SU-DHL-6 (cell line): ENCODE measurements around the gene NTN5.

Experiments used
- H2AFZ ChIP-seq: fragments of 200-600 bp; sonication (generic); 2 replicates; pipeline ENCODE4 v1.6.1; 2014; ENCODE audit warnings: low read depth, mild to moderate bottlenecking, moderate library complexity, mixed read lengths, antibody characterized with exemption, low read length; ENCODE audit not compliant: severe bottlenecking
- H3F3A ChIP-seq: fragments of 200-600 bp; shearing (Covaris generic); 2 replicates; pipeline ENCODE4 v1.6.0; 2016; ENCODE audit warnings: antibody characterized with exemption, mild to moderate bottlenecking; ENCODE audit not compliant: insufficient read depth
- H3K27ac ChIP-seq: fragments of 200-600 bp; sonication (generic); 2 replicates; pipeline ENCODE4 v1.5.1; 2016; ENCODE audit warnings: low read depth, mild to moderate bottlenecking, low read length, moderate library complexity, mixed read lengths
- H3K27me3 ChIP-seq: fragments of 200-600 bp; sonication (generic), shearing (Covaris generic); 2 replicates; pipeline ENCODE4 v1.6.0; 2014; ENCODE audit warnings: mild to moderate bottlenecking, low read length
- H3K36me3 ChIP-seq: fragments of 200-600 bp; sonication (generic); 2 replicates; pipeline ENCODE4 v1.6.1; 2014; ENCODE audit warnings: mild to moderate bottlenecking, low read length, mixed read lengths
- H3K4me2 ChIP-seq: fragments of 300-600, 200-600 bp; shearing (Covaris generic), sonication (generic); 2 replicates; pipeline ENCODE4 v1.6.0; 2014; ENCODE audit warnings: low read length, low read depth, mild to moderate bottlenecking; ENCODE audit not compliant: poor library complexity, severe bottlenecking
- H3K4me3 ChIP-seq: fragments of 200-600 bp; sonication (generic); 2 replicates; pipeline ENCODE4 v1.5.1; 2014; ENCODE audit warnings: antibody characterized with exemption, low read length, mild to moderate bottlenecking, mixed read lengths; ENCODE audit not compliant: insufficient read depth, poor library complexity, severe bottlenecking
- H3K79me2 ChIP-seq: fragments of 200-600 bp; sonication (generic); 2 replicates; pipeline ENCODE4 v1.6.1; 2014; ENCODE audit warnings: mild to moderate bottlenecking, low read length, moderate library complexity; ENCODE audit not compliant: insufficient read depth
- H3K9ac ChIP-seq: fragments of 200-600 bp; sonication (generic); 2 replicates; pipeline ENCODE4 v1.7.0; 2014; ENCODE audit warnings: mild to moderate bottlenecking, low read length
- H3K9me2 ChIP-seq: fragments of 200-600 bp; sonication (generic); replicated peaks from 2 replicates; pipeline ENCODE4 v1.6.1; 2014; ENCODE audit warnings: low read length; ENCODE audit not compliant: insufficient read depth
- H3K9me3 ChIP-seq: fragments of 200-600 bp; sonication (generic); 2 replicates; pipeline ENCODE4 v1.6.1; 2014; ENCODE audit warnings: low read length, mixed read lengths; ENCODE audit not compliant: insufficient read depth
- H4K20me1 ChIP-seq: fragments of 200-600 bp; sonication (generic); 2 replicates; pipeline ENCODE4 v1.6.1; 2014; ENCODE audit warnings: low read depth, mild to moderate bottlenecking, antibody characterized with exemption, low read length, moderate library complexity, mixed read lengths
- EZH2phosphoT487 ChIP-seq: fragments of 200-600 bp; sonication (generic), shearing (Covaris generic); conservative IDR thresholded peaks from 2 replicates; pipeline ENCODE4 v1.6.1; 2018; ENCODE audit warnings: mild to moderate bottlenecking, antibody characterized with exemption, low read length, moderate library complexity, mixed read lengths
- TF ChIP-seq, protein P1 (sequence below): fragments of 200-600 bp; sonication (generic); IDR thresholded peaks from one replicate; pipeline ENCODE4 v1.5.1; 2017; ENCODE audit warnings: antibody characterized with exemption, mild to moderate bottlenecking, low read length, moderate library complexity; ENCODE audit not compliant: insufficient read depth, poor library complexity, severe bottlenecking

Gene NTN5

DNA sequence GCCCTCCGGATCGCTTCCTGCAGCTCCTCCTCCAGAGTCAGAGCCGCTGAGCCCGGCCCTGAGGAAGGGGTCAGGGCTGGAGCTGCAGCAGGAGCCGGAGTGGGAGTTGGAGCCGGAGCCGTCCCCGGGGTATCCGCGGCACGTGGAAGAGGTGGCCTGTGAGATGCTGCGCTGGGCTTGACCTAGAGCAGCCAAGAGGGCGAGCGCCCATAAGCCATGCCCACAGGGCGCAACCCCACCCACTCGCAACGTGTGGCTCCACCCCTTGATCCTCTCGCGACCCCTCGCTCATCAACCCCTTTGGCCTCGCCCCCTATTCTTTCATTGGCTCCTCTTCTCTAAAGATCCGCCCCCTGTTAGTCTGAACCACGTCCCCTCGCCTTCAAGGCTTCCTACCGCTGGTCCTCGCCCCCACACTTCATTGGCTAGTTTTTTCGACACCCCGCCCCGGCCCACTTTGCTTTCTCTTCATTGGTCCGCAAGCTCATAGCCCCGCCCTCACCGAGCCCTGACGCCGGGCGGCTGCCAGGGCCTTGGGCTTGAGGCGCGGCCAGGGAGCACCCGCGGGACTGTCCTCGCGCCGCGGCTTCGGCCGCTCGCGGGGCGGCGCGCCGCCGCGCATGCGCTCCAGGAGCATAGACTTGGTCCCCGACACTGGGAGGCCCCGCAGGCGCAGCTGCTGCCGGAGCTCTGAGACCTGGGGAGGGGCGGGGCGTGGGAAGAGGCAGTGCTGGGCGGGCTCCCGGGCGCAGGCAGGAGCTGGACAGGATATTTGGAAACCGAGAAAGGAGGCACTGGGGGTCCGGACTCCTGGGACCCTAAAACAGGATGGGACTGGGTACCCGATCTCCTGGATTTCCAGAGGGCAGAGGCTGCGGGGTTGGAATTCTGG, 41.3 kb upstream of the NTN5 start:
- no peaks in the 10 kb centered on the region for H3K79me2 ChIP-seq
- H2AFZ ChIP-seq = peak overlapping the region; percentile 95
- H3K27ac ChIP-seq = peak overlapping the region; percentile 12; the same call in 1 of the 2 replicates
- H3K4me2 ChIP-seq = peak overlapping the region; percentile 87
- H3F3A ChIP-seq = no peaks in the 10 kb centered on the region
- no peaks in the 10 kb centered on the region for H3K9me3 ChIP-seq
- H3K9me2 ChIP-seq = no peaks in the 10 kb centered on the region
- H3K27me3 ChIP-seq = no peaks in the 10 kb centered on the region
- no peak for TF ChIP-seq EZH2phosphoT487
- TF ChIP-seq, protein P1, sequence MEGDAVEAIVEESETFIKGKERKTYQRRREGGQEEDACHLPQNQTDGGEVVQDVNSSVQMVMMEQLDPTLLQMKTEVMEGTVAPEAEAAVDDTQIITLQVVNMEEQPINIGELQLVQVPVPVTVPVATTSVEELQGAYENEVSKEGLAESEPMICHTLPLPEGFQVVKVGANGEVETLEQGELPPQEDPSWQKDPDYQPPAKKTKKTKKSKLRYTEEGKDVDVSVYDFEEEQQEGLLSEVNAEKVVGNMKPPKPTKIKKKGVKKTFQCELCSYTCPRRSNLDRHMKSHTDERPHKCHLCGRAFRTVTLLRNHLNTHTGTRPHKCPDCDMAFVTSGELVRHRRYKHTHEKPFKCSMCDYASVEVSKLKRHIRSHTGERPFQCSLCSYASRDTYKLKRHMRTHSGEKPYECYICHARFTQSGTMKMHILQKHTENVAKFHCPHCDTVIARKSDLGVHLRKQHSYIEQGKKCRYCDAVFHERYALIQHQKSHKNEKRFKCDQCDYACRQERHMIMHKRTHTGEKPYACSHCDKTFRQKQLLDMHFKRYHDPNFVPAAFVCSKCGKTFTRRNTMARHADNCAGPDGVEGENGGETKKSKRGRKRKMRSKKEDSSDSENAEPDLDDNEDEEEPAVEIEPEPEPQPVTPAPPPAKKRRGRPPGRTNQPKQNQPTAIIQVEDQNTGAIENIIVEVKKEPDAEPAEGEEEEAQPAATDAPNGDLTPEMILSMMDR = no peak
- no peaks in the 10 kb centered on the region for H4K20me1 ChIP-seq
- no peaks in the 10 kb centered on the region for H3K36me3 ChIP-seq
- peak overlapping the region; percentile 76 for H3K9ac ChIP-seq
- H3K4me3 ChIP-seq = peak overlapping the region; percentile 86

DNA sequence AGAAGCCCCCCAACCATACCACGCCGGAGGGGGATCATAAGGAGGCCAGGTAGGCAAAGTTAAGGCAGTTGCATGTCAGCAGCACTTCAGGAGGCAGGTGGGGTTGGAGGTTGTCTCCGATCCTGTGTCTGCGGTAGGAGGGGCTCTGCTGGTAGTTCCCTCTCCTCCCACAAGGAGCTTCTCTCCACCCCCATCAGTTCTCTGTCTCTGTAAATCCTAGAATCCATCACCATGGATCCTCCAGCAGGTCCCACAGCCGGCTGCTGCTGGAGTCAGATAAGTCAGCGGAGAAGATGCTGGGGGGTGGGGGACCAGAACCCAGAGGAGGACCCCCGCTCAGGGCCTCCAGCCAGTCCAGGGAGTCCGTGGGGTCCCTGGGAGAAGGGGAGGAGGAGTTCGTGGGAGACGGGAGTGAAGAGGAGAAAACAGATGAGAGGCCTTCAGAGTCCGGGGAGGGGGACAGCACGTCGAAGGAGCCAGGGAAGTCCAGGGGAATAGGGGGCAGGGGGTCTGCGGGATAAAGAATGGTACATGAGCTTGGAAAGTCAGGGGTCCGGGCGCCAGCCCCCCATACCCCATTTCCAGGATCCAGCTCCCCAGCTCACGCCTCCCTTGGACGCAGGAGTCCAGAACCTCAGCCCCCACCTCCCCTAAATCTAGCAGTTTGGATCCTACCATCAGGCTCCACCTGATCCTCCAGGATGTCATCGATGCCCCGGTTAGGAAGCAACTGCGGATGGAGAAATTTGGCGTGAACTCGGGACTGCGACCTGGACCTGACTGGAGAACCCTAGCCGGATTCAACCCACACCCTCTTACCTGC, 40.4 kb upstream of the NTN5 start:
- Histone ChIP-seq H3K4me3 (peak overlapping the region; percentile 86), H2AFZ (peak overlapping the region; percentile 95), H4K20me1 (no peaks in the 10 kb centered on the region), H3K9me2 (no peaks in the 10 kb centered on the region), H3F3A (no peaks in the 10 kb centered on the region), H3K9me3 (no peaks in the 10 kb centered on the region), H3K27ac (no peak overlapping the region), H3K36me3 (no peaks in the 10 kb centered on the region), H3K27me3 (no peaks in the 10 kb centered on the region), H3K4me2 (peak overlapping the region; percentile 70), H3K9ac (peak overlapping the region; percentile 76), H3K79me2 (no peaks in the 10 kb centered on the region)
- no peak for TF ChIP-seq EZH2phosphoT487
- TF ChIP-seq, protein P1 = no peak

DNA sequence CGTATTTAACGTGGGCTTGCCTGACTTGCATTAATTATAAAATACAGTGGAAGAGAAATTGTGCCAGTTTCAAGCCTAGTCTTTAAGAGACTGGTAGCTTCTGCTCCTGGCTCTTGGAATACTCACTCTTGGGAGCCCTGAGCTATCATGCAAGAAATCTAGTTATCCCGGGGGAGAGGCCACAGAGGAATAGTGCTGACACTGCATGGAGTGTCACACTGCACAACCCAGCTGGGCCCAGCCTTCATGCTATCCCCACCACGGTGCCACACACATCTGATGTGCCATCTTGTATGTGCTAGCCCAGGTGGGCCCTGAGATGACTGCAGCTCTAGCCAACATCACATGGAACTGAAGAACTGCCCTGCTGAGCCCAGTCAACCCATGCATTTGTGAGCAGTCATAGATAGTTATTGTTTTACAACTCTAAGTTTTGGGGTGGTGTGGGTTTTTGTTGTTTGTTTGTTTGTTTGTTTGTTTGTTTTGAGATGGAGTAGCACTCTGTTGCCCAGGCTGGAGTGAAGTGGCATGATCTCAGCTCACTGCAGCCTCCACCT, 38.4 kb upstream of the NTN5 start:
- Histone ChIP-seq H3K27ac (no peak overlapping the region), H4K20me1 (no peaks in the 10 kb centered on the region), H3K4me2 (no peak overlapping the region), H2AFZ (no peak overlapping the region), H3K9ac (no peak overlapping the region), H3K36me3 (no peaks in the 10 kb centered on the region), H3K9me3 (no peaks in the 10 kb centered on the region), H3F3A (no peaks in the 10 kb centered on the region), H3K4me3 (no peak overlapping the region), H3K9me2 (no peaks in the 10 kb centered on the region), H3K27me3 (no peaks in the 10 kb centered on the region), H3K79me2 (no peaks in the 10 kb centered on the region)
- no peak for TF ChIP-seq EZH2phosphoT487
- TF ChIP-seq, protein P1 = no peak
